Thyroid gland (tissue), 4 donors: Measurements from ENCODE around the gene SHISAL1. TPM values are rescaled to one million over a fixed set of nuclear protein-coding genes. Genes with fewer than 3 reads are reported as not detected.

Experiments used
- DNase-seq, 2 donors: peaks; one replicate each; pipeline ENCODE4 v3.0.0-alpha.2; 2019
- H3K27ac ChIP-seq, 3 donors: fragments of 200-600 bp; sonication (generic); 1 replicate in 2 of 3; 2 replicates in 1 of 3; pipeline ENCODE4 v1.5.1; 2016 to 2019; ENCODE audit warnings: mild to moderate bottlenecking in 1 of 3, moderate library complexity in 1 of 3
- H3K27me3 ChIP-seq: fragments of 200-600 bp; sonication (generic); one replicate; pipeline ENCODE4 v1.5.1; 2019
- H3K36me3 ChIP-seq, 2 donors: fragments of 200-600 bp; sonication (generic); one replicate each; pipeline ENCODE4 v1.5.1; 2016 to 2019
- H3K4me1 ChIP-seq, 2 donors: fragments of 200-600 bp; sonication (generic); one replicate each; pipeline ENCODE4 v1.5.1; 2017 to 2019
- H3K4me3 ChIP-seq, 3 donors: fragments of 200-600 bp; sonication (generic); replicated peaks in 1 of 3; 1 replicate in 2 of 3; 2 replicates in 1 of 3; pipeline ENCODE4 v1.5.1; 2016; ENCODE audit warnings: mild to moderate bottlenecking in 1 of 3
- H3K9me3 ChIP-seq: fragments of 200-600 bp; sonication (generic); one replicate; pipeline ENCODE4 v1.5.1; 2017
- POLR2A ChIP-seq, 2 donors: fragments of 450-650 bp; IDR thresholded peaks; one replicate each; pipeline ENCODE4 v1.6.1; 2017; ENCODE audit warnings: antibody characterized with exemption in 2 of 2, mild to moderate bottlenecking in 2 of 2, moderate library complexity in 1 of 2
- WGBS, 2 donors: methylation state at CpG; one replicate each; pipeline ENCODE4 v1.1.5; 2017; 5-methylcytosine and 5-hydroxymethylcytosine counted together
- intact Hi-C: fragments of 100-400 bp; cut with DNase I; formaldehyde crosslinking; loops from one replicate; pipeline ENCODE4 v1.15.1; 2023
- total RNA-seq, 4 donors: library from RNA; depleted of rRNA; stranded (reverse); fragments of >200 nt; gene quantifications; one replicate each; pipeline ENCODE4 v1.2.3, GENCODE V29; 2016
- TF ChIP-seq, protein P1 (sequence below), 6 experiments: fragments of 200-600 bp in 3 of 6; fragments of 450-650 bp in 3 of 6; sonication (generic) in 3 of 6; IDR thresholded peaks; one replicate each; pipeline ENCODE4 v1.5.1; 2016 to 2019; ENCODE audit warnings: antibody characterized with exemption in 6 of 6, mild to moderate bottlenecking in 2 of 6, inconsistent platforms in 1 of 6, moderate library complexity in 1 of 6

The SHISAL1 gene
- total RNA-seq, 4 donors from 2014 or later, result 0.22 to 1.9 (median 1.0) TPM

DNA sequence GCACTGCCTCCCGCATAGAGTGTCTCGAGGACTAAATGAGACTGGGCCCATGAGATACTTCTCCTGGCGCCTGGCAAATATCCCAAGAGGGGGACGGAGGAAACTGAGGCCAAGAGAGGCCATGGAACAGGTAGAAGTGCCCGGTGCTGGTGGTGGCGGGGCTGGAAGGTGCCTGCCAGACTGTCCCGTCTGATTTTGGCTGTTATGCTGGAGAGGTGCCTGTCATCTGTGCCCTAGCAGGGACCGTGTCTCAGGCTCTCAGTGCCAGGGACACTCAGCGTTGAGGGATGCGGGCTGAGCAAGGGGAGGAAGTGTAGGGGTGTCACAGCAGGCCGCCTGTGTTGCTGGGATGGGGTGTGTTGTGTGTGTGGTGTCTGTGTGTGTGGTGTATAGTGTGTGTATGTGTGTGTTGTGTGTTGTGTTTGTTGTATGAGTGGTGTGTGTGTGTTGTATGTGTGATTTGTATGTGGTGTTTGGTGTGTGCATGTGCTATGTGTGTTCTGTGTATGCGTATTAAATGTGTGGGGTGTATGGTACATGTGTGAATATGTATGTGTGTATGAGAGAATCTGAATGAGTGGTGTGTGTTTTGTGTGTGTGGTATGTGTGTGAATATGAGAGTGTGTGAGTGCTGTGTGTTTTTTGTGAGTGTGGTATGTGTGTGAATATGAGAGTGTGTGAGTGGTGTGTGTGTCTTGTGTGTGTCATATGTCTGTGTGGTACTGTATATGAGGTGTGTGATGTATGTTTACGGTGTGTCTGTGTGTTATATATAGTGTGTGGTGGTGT is 21.3 kb upstream of the SHISAL1 start:
- intact Hi-C loops, result loop anchor here (5.0 kb wide), 1 partner anchor 252 kb away; no protein-coding TSS in a partner anchor
- H3K27me3 ChIP-seq, result peaks cover 14% of the 10 kb centered on the region
- H3K36me3 ChIP-seq, result no peaks in the 10 kb centered on the region
- WGBS, 2 donors, result 84 to 86% methylated on average over 13 of the region's 13 CpGs
- H3K4me1 ChIP-seq, result peaks cover 0 to 9% of the 10 kb centered on the region in 2 donors
- no peak for TF ChIP-seq POLR2A (IDR thresholded peaks at IDR 0.05)
- TF ChIP-seq, protein P1, sequence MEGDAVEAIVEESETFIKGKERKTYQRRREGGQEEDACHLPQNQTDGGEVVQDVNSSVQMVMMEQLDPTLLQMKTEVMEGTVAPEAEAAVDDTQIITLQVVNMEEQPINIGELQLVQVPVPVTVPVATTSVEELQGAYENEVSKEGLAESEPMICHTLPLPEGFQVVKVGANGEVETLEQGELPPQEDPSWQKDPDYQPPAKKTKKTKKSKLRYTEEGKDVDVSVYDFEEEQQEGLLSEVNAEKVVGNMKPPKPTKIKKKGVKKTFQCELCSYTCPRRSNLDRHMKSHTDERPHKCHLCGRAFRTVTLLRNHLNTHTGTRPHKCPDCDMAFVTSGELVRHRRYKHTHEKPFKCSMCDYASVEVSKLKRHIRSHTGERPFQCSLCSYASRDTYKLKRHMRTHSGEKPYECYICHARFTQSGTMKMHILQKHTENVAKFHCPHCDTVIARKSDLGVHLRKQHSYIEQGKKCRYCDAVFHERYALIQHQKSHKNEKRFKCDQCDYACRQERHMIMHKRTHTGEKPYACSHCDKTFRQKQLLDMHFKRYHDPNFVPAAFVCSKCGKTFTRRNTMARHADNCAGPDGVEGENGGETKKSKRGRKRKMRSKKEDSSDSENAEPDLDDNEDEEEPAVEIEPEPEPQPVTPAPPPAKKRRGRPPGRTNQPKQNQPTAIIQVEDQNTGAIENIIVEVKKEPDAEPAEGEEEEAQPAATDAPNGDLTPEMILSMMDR (IDR thresholded peaks at IDR 0.05), result no peak
- no peaks in the 10 kb centered on the region for H3K9me3 ChIP-seq
- H3K27ac ChIP-seq, result no peak overlapping the region
- DNase-seq, result no peak
- no peak overlapping the region for H3K4me3 ChIP-seq

GRCh38 chr22:44332946-44333345 is 20.2 kb upstream of the SHISAL1 start:
- peaks cover 0 to 9% of the 10 kb centered on the region in 2 donors for H3K4me1 ChIP-seq
- intact Hi-C loops, result loop anchor here (5.0 kb wide), 1 partner anchor 251 kb away; no protein-coding TSS in a partner anchor
- H3K27me3 ChIP-seq, result peaks cover 14% of the 10 kb centered on the region
- DNase-seq, result no peak
- H3K4me3 ChIP-seq, result no peak overlapping the region
- TF ChIP-seq, protein P1 (IDR thresholded peaks at IDR 0.05), result no peak
- no peak for TF ChIP-seq POLR2A (IDR thresholded peaks at IDR 0.05)
- H3K9me3 ChIP-seq, result no peaks in the 10 kb centered on the region
- H3K27ac ChIP-seq, result no peak overlapping the region
- WGBS, 2 donors, result 81 to 82% methylated on average over 7 to 8 of the region's 8 CpGs
- no peaks in the 10 kb centered on the region for H3K36me3 ChIP-seq

GRCh38 chr22:44331881-44332714 is 19.3 kb upstream of the SHISAL1 start:
- no peaks in the 10 kb centered on the region for H3K36me3 ChIP-seq
- WGBS, 2 donors, result 15% methylated on average over 38 to 40 of the region's 55 CpGs
- DNase-seq, result peak in 1 of 2 donors; percentile 8
- peaks cover 0 to 9% of the 10 kb centered on the region in 2 donors for H3K4me1 ChIP-seq
- intact Hi-C loops, result loop anchor here (5.0 kb wide), 1 partner anchor 250 kb away; no protein-coding TSS in a partner anchor
- no peaks in the 10 kb centered on the region for H3K9me3 ChIP-seq
- no peak for TF ChIP-seq POLR2A (IDR thresholded peaks at IDR 0.05)
- TF ChIP-seq, protein P1 (IDR thresholded peaks at IDR 0.05), result no peak
- H3K27ac ChIP-seq, result no peak overlapping the region
- H3K4me3 ChIP-seq, result no peak overlapping the region
- peaks cover 14% of the 10 kb centered on the region for H3K27me3 ChIP-seq

DNA sequence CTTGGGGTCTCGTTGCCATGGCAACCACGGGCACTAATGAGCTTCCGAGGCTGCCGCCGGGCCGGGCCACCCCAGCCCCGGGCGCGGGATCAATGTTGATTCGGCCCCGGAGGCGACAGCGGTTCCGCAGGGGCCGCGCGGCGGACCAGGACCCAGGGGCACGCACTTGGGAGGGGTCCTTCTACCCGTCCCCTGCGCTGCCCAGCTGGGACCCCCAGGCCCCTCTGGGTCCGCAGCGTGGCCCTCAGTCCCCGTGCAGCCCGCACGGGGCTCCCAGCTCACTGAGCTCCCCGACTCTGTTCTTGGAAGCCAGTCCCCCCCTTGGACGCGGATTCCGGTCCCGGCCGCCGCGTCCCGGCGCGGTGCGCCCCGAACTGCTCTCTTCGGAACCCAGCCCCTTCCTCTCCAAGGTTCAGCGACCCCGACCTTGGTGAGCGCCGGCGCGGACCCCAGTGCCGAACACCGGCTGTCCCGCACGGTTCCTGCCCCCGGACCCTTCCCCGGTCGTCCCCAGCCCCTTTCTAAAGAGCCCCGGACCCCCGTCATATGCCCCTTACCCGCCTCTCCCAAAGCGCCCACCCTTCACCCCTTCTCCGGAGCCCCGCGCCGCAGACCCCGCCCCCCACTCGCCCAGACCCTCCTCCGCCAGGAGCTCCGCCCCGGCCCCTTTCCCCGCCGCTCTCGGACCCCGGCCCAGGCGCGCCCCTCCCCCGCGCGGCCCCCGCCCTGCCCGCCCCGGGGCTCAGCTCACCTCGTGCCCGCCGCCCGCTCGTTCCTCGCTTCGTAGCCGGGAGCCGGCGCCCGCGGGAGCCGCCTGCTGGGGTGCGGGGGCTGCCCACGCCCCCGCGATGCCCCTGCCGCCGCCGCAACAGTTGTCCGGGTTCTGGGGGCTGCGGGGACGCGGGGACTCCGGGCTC is 18.3 kb upstream of the SHISAL1 start:
- no peak for DNase-seq
- TF ChIP-seq POLR2A (IDR thresholded peaks at IDR 0.05), result no peak
- TF ChIP-seq, protein P1 (IDR thresholded peaks at IDR 0.05), result no peak
- Histone ChIP-seq H3K9me3 (no peaks in the 10 kb centered on the region), H3K27me3 (peaks cover 14% of the 10 kb centered on the region), H3K27ac (no peak overlapping the region), H3K4me3 (peak overlapping the region in 1 of 3 donors; percentile 24), H3K36me3 (no peaks in the 10 kb centered on the region), H3K4me1 (peaks cover 0 to 14% of the 10 kb centered on the region in 2 donors)
- intact Hi-C loops, result loop anchor here (5.0 kb wide), 1 partner anchor 249 kb away; no protein-coding TSS in a partner anchor
- 2 to 3% methylated on average over 28 to 43 of the region's 103 CpGs for WGBS, 2 donors
